Subcutaneous abdominal adipose tissue (tissue), 5 donors: ENCODE results near the gene KDM4E.
"Not testable (repeated sequence)": the region's sequence is repeated elsewhere in the genome, so short reads cannot be mapped to it uniquely, and the experiment has no call there.

ENCODE experiments used
- H3K27ac ChIP-seq: one replicate; pipeline ENCODE4 v1.7.0; 2013; ENCODE audit warnings: low read depth, mild to moderate bottlenecking, inconsistent platforms, low read length, moderate library complexity
- H3K27me3 ChIP-seq, 5 donors: one replicate each; pipeline ENCODE4 v1.7.0; 2013; ENCODE audit warnings: low read length in 5 of 5, inconsistent platforms in 1 of 5; ENCODE audit not compliant: control insufficient read depth in 5 of 5, insufficient read depth in 4 of 5
- H3K36me3 ChIP-seq, 5 donors: one replicate each; pipeline ENCODE4 v1.7.0; 2013; ENCODE audit warnings: low read length in 5 of 5; ENCODE audit not compliant: control insufficient read depth in 5 of 5, insufficient read depth in 5 of 5
- H3K4me1 ChIP-seq, 5 donors: one replicate each; pipeline ENCODE4 v1.7.0; 2013; ENCODE audit warnings: low read length in 5 of 5, mild to moderate bottlenecking in 3 of 5, moderate library complexity in 1 of 5; ENCODE audit not compliant: control insufficient read depth in 5 of 5, insufficient read depth in 5 of 5
- H3K4me3 ChIP-seq, 5 donors: one replicate each; pipeline ENCODE4 v1.7.0; 2013; ENCODE audit warnings: low read length in 5 of 5, low read depth in 1 of 5
- H3K9ac ChIP-seq, 5 donors: one replicate each; pipeline ENCODE4 v1.7.0; 2013; ENCODE audit warnings: low read length in 5 of 5, mild to moderate bottlenecking in 4 of 5, moderate library complexity in 3 of 5
- H3K9me3 ChIP-seq, 5 donors: one replicate each; pipeline ENCODE4 v1.7.0; 2013; ENCODE audit warnings: low read length in 5 of 5; ENCODE audit not compliant: control insufficient read depth in 5 of 5
- donor health status: healthy.
- donor health status: healthy.
- donor health status: healthy.
- donor health status: healthy.
- donor health status: healthy.

The KDM4E gene

DNA sequence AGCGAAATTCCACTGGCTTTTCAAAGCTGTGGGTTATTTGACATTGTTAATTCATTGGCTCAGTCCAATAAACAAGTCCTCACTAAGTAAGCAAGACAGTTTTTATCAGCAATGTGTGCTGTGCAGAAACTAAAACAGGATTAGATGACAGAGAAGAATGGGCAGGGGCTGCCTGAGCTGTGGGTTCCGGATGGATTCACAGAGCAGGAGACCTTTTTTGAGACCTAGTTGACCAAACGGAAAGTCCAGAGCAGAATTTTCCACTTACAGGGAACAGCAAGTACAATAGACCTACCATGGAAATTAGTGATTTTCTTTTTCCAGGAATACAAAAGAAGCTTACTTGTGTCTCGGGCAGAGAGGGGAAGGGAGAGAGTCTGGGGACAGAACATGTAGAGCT lies 19.0 kb downstream of the KDM4E start:
- Histone ChIP-seq H3K4me1 (no peaks in the 10 kb centered on the region), H3K27me3 (peaks cover 0 to 14% (median 6%) of the 10 kb centered on the region in 5 donors), H3K4me3 (no peak overlapping the region), H3K9me3 (no peaks in the 10 kb centered on the region), H3K27ac (no peak overlapping the region), H3K9ac (no peak overlapping the region), H3K36me3 (no peaks in the 10 kb centered on the region)

DNA sequence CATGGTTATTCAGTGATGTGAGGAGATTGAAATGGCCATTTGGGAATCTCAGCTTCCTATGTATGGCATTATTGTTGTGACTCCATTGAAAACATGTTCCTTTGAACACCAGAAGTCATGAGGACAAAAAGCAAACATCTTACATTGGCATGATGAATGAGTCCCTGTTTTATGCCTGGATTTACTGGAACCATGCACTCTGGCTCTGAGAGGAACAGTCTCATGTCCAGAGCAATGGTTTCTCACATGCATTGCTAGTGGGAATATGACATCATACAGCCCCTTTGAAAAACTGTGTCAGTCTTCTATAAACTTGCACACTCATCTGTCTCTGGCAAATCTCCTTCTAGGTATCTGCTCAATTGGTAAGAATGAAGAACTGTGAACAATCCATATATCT lies 20.8 kb downstream of the KDM4E start:
- Histone ChIP-seq H3K27me3 (peaks cover 0 to 16% (median 4%) of the 10 kb centered on the region in 5 donors), H3K4me1 (no peaks in the 10 kb centered on the region)

DNA sequence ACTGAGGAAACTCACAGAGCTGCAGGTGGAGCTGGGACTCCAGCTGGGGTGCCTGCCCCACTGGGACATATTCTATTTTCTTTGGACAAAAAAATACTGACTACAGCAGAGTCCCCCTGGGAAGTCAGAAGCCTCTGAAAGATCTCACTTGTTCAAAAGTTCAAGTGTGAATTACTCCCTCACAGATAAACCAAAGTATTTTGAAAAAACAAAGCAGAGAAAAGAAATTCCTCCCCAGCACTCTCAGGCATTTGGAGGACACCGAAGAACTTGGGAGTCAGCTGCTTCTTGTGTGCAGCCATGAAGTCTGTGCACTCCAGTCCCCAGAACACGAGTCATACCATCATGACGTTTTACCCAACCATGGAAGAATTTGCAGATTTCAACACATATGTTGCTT lies 24.1 kb downstream of the KDM4E start, which contains the start of gene KDM4F:
KDM4F (plus strand) TSS at position 301 of the 400 bp plus-strand sequence.
- not testable (repeated sequence) for H3K27ac ChIP-seq, H3K9ac ChIP-seq, H3K4me1 ChIP-seq, H3K36me3 ChIP-seq, H3K4me3 ChIP-seq, H3K9me3 ChIP-seq
- H3K27me3 ChIP-seq = peaks cover 0 to 13% (median 6%) of the 10 kb centered on the region in 5 donors

More for the DNA sequence above, 20.8 kb downstream of the KDM4E start:
- H3K36me3 ChIP-seq = no peaks in the 10 kb centered on the region
- no peaks in the 10 kb centered on the region for H3K9me3 ChIP-seq
- H3K4me3 ChIP-seq = no peak overlapping the region
- no peak overlapping the region for H3K9ac ChIP-seq
- H3K27ac ChIP-seq = no peak overlapping the region

DNA sequence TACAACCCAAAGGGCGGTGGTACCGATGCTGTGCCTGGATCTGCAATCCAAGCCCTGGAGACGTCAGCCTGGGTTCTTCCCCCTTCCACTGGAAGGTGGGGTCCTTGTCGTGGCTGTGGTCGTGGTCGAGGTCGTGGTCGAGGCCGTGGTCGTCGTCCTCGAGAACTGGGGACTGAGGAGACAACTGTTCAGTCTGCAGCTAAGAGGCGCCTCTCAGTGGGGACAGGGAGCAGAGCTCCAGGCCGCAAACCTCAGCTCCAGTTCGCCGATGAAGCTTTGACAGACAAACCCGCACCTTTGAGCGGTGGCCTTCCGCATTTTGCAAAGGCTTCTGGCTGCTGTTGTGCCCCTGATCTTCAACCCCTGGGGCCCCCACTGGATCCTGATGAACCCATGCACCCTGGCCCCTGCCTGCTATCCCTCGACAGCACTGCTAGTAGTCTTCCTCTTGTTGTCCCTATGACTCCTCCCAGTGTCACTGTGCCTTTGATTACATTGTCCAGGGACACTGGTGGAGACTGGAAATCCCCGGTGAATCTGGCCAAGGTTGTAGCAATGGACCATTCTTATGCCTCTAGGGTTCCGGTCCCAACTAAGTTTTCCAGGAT lies 25.6 kb downstream of the KDM4E start:
- Histone ChIP-seq H3K9ac (no peak overlapping the region), H3K27ac (no peak overlapping the region), H3K36me3 (no peaks in the 10 kb centered on the region), H3K4me1 (no peaks in the 10 kb centered on the region), H3K9me3 (no peaks in the 10 kb centered on the region), H3K27me3 (peaks cover 0 to 14% (median 8%) of the 10 kb centered on the region in 5 donors), H3K4me3 (no peak overlapping the region)

DNA sequence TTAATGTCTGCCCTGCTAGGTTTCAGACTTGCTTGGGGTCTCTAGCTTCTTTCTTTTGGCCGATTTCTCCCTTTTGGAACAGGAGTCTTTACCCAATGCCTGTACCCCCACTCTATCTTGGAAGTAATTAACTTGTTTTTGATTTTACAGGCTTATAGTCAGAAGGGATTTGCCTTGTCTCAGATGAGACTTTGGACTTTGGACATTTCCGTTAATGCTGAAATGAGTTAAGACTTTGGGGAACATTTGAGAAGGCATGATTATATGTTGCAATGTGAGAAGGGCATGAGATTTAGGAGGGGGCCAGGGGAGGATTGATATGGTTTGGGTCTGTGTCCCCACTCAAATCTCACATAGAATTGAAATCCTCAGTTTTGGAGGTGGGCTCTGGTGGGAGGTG lies 29.3 kb downstream of the KDM4E start:
- Histone ChIP-seq H3K36me3 (no peaks in the 10 kb centered on the region), H3K27me3 (peaks cover 0 to 13% (median 8%) of the 10 kb centered on the region in 5 donors), H3K4me1 (no peaks in the 10 kb centered on the region), H3K9ac (no peak overlapping the region), H3K9me3 (no peaks in the 10 kb centered on the region), H3K4me3 (no peak overlapping the region), H3K27ac (no peak overlapping the region)

DNA sequence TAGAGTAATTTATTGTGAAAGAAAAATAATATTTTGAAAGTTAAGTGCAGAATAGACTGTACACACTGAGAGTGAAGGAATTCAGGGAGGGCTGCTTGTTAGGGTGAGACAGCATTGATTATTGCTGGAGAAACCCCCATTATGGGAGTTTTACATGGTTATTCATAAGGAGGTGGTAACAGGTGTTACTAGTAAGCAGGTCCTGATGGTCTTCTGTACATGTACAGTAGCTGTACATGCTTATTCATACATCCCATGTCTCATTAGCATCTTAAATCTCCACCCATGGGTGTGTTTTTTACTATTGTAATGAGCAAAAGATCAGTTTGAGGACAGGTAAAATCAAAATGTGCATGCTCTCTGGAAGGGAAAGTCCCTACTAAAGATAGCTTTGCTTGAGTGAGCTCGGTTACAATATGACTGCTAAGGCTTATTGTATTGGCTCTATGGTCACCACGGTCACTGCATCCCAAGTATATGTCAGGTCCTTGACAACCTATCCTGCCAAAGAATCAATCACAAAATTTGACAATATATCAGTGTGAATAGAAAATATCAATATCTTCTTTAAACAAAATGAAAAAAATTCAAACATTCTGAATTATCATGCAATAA lies 30.3 kb downstream of the KDM4E start:
- H3K9ac ChIP-seq = no peak overlapping the region
- peaks cover 0 to 12% (median 8%) of the 10 kb centered on the region in 5 donors for H3K27me3 ChIP-seq
- no peak overlapping the region for H3K27ac ChIP-seq
- no peaks in the 10 kb centered on the region for H3K9me3 ChIP-seq
- H3K4me3 ChIP-seq = no peak overlapping the region
- H3K36me3 ChIP-seq = no peaks in the 10 kb centered on the region
- H3K4me1 ChIP-seq = no peaks in the 10 kb centered on the region

DNA sequence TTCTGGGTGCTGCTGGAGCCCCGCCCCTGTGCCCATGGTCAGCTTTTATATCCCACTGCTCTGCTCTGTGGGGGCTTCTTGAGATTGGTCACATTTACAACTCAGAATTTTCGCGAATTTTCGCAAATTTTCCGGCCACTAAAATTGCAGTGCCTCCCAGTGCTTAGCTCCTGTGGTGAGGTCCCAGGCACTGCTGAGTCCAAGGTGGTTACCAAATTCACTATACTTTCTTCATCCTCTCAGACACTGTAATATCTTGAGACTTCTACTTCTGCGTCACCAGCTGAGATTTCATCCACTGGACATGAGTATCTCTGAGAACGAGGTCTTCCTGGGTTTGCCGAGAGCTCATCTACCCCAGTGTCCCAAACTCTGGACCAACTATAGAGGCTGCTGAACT lies 32.9 kb downstream of the KDM4E start:
- Histone ChIP-seq H3K36me3 (no peaks in the 10 kb centered on the region), H3K9ac (no peak overlapping the region), H3K9me3 (no peaks in the 10 kb centered on the region), H3K27ac (no peak overlapping the region), H3K27me3 (peaks cover 0 to 10% (median 8%) of the 10 kb centered on the region in 5 donors), H3K4me3 (no peak overlapping the region), H3K4me1 (no peaks in the 10 kb centered on the region)

DNA sequence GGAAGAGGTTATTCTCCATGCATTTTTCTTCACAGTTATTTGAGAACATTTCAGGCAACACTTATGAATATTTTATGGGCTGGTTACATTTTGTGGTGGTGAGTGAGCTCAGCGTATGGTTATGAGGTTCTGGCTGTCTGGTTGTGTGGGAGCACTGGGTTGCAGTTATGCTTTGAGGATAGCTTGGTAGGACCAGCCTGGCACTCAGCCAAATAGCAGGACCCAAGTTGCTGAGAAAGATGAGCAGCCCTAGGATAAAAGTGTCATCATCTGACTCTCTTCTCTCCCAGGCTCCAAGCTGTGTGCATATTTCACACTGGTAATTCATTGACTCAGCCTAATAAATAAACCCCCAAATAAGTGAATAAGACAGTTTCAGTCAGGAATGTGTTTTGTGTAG lies 33.6 kb downstream of the KDM4E start:
- Histone ChIP-seq H3K4me3 (no peak overlapping the region), H3K36me3 (no peaks in the 10 kb centered on the region), H3K9me3 (no peaks in the 10 kb centered on the region), H3K27ac (no peak overlapping the region), H3K27me3 (peaks cover 0 to 7% (median 6%) of the 10 kb centered on the region in 5 donors), H3K4me1 (no peaks in the 10 kb centered on the region), H3K9ac (no peak overlapping the region)

DNA sequence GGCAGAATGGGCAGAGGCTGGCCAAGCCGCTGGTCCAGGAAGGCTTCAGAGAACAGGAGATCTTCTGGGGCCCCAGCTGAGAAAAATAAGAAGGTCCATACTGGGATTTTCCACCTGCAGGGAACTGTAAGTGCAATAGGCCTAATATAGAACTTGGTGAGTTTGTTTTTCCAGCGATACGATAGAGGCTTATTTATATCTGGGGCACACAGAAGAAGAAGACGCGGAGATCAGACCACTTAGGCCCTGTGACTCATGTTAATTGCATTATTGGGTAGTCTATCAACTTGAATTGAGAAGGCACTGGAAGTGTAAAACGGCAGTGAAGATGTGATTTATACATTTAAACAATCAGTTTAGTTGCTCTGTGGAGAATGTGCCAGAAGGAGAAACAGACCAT lies 34.0 kb downstream of the KDM4E start:
- peaks cover 0 to 5% (median 2%) of the 10 kb centered on the region in 5 donors for H3K27me3 ChIP-seq

DNA sequence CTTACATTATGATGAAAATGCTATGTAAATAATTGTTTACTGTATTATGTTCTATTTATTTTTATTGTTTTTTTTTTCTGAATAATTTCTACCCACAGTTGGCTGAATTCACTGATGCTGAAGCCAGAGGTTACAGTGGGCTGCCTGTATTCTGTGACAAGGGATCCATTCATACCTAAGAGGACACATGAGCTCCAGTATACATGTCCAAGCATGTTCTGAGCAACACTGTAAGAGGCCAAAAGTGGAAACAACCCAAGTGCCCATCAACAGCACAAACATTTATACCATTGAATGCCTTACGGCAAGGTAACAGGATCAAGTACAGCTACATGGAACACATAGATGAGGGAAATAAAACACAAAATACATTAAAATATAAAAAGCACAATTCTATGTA lies 40.3 kb downstream of the KDM4E start:
- H3K9me3 ChIP-seq = no peaks in the 10 kb centered on the region
- H3K9ac ChIP-seq = no peak overlapping the region
- no peak overlapping the region for H3K4me3 ChIP-seq
- H3K36me3 ChIP-seq = no peaks in the 10 kb centered on the region
- no peaks in the 10 kb centered on the region for H3K27me3 ChIP-seq
- H3K27ac ChIP-seq = no peak overlapping the region
- H3K4me1 ChIP-seq = peaks cover 2 to 28% (median 25%) of the 10 kb centered on the region in 5 donors

More for the DNA sequence above, 34.0 kb downstream of the KDM4E start:
- Histone ChIP-seq H3K4me1 (no peaks in the 10 kb centered on the region), H3K27ac (no peak overlapping the region), H3K4me3 (no peak overlapping the region), H3K9me3 (no peaks in the 10 kb centered on the region), H3K36me3 (no peaks in the 10 kb centered on the region), H3K9ac (no peak overlapping the region)
